Muscle of arm (tissue), 12 donors: ENCODE data around the gene ADD2. TPM values are rescaled to one million over a fixed set of nuclear protein-coding genes. Genes with fewer than 3 reads are reported as not detected.
A peak's percentile ranks its signal among the peaks of the same experiment; 100 is the strongest.

ENCODE experiments used
- DNase-seq: peaks from one replicate; pipeline ENCODE4 v3.0.0-alpha.2; 2013
- polyA plus RNA-seq, 12 donors: library from polyadenylated mRNA; unstranded; fragments of 120-200 nt; gene quantifications; one replicate each; pipeline ENCODE4 v1.2.1, GENCODE V29; 2013; ENCODE audit not compliant: insufficient read length in 12 of 12

Gene ADD2
- polyA plus RNA-seq, 12 donors, result 1.8 to 11.6 (median 2.7) TPM; not detected in 1

GRCh38 chr2:70789304-70790135 is 21.5 kb upstream of the ADD2 start:
- peak; percentile 73 for DNase-seq

GRCh38 chr2:70785137-70785911 is 17.3 kb upstream of the ADD2 start:
- DNase-seq, result no peak

GRCh38 chr2:70784320-70784719 is 16.3 kb upstream of the ADD2 start:
- no peak for DNase-seq

- DNase-seq, result no peak
Measured at GRCh38 chr2:70779911-70780545, 12.0 kb upstream of the ADD2 start.

GRCh38 chr2:70779491-70779890 is 11.5 kb upstream of the ADD2 start:
- no peak for DNase-seq

GRCh38 chr2:70778676-70779075 is 10.7 kb upstream of the ADD2 start:
- no peak for DNase-seq

GRCh38 chr2:70777450-70777849 is 9.4 kb upstream of the ADD2 start:
- DNase-seq, result no peak

- no peak for DNase-seq
Measured at GRCh38 chr2:70776266-70776665, 8.3 kb upstream of the ADD2 start.

- no peak for DNase-seq
Measured at GRCh38 chr2:70775141-70775540, 7.1 kb upstream of the ADD2 start.

GRCh38 chr2:70772486-70773155 is 4.6 kb upstream of the ADD2 start:
- no peak for DNase-seq

GRCh38 chr2:70771446-70771845 is 3.4 kb upstream of the ADD2 start:
- DNase-seq, result no peak

GRCh38 chr2:70769450-70769849 is 1.4 kb upstream of the ADD2 start:
- DNase-seq, result no peak

- DNase-seq, result no peak
Measured at GRCh38 chr2:70768590-70769085, 638 bp upstream of the ADD2 start.

- DNase-seq, result no peak
Measured at GRCh38 chr2:70767079-70767698, 811 bp downstream of the ADD2 start.

- no peak for DNase-seq
Measured at GRCh38 chr2:70766357-70767078, 1.5 kb downstream of the ADD2 start.

GRCh38 chr2:70765507-70765906 is 2.5 kb downstream of the ADD2 start:
- DNase-seq, result no peak

- DNase-seq, result no peak
Measured at GRCh38 chr2:70759446-70759845, 8.6 kb downstream of the ADD2 start.

- no peak for DNase-seq
Measured at GRCh38 chr2:70757966-70758365, 10.0 kb downstream of the ADD2 start.

GRCh38 chr2:70757360-70757759 is 10.6 kb downstream of the ADD2 start:
- DNase-seq, result no peak

GRCh38 chr2:70756128-70756527 is 11.9 kb downstream of the ADD2 start:
- no peak for DNase-seq

- no peak for DNase-seq
Measured at GRCh38 chr2:70753902-70754301, 14.1 kb downstream of the ADD2 start.
